ENCODE measurements around the gene RGS6. TPM values are rescaled to one million over a fixed set of nuclear protein-coding genes. Genes with fewer than 3 reads are reported as not detected.

RGS6 gene
- total RNA-seq, 1 donor from 2014 or later: 5.1 TPM

- no peak overlapping the region for H3K27ac Mint-ChIP-seq
- no peak for DNase-seq (ENCODE audit: low spot score, unreplicated experiment)
- peaks cover 21% of the 10 kb centered on the region for H3K9me3 Mint-ChIP-seq (ENCODE audit: low read depth)
- no peaks in the 10 kb centered on the region for H3K27me3 Mint-ChIP-seq
- H3K36me3 Mint-ChIP-seq (ENCODE audit: insufficient read depth): peaks cover 4% of the 10 kb centered on the region
- no peak for TF ChIP-seq CTCF (IDR thresholded peaks at IDR 0.05; ENCODE audit: unreplicated experiment)
- no peaks in the 10 kb centered on the region for H3K4me1 Mint-ChIP-seq (ENCODE audit: low read depth)
- no peak overlapping the region for H3K4me3 Mint-ChIP-seq (ENCODE audit: low read depth)
Measured at GRCh38 chr14:72040528-72040927, 108.3 kb downstream of the RGS6 start.

- peaks cover 9% of the 10 kb centered on the region for H3K9me3 Mint-ChIP-seq (ENCODE audit: low read depth)
- H3K36me3 Mint-ChIP-seq (ENCODE audit: insufficient read depth): peaks cover 4% of the 10 kb centered on the region
- TF ChIP-seq CTCF (IDR thresholded peaks at IDR 0.05; ENCODE audit: unreplicated experiment): no peak
- no peak overlapping the region for H3K4me3 Mint-ChIP-seq (ENCODE audit: low read depth)
- no peaks in the 10 kb centered on the region for H3K4me1 Mint-ChIP-seq (ENCODE audit: low read depth)
- H3K27ac Mint-ChIP-seq: no peak overlapping the region
- no peak for DNase-seq (ENCODE audit: low spot score, unreplicated experiment)
- H3K27me3 Mint-ChIP-seq: no peaks in the 10 kb centered on the region
Measured at GRCh38 chr14:72045271-72045670, 113.0 kb downstream of the RGS6 start.

GRCh38 chr14:72045885-72046284, 113.7 kb downstream of the RGS6 start:
- no peak for TF ChIP-seq CTCF (IDR thresholded peaks at IDR 0.05; ENCODE audit: unreplicated experiment)
- Mint-ChIP-seq H3K9me3 (ENCODE audit: low read depth) (peaks cover 4% of the 10 kb centered on the region), H3K4me1 (ENCODE audit: low read depth) (no peaks in the 10 kb centered on the region), H3K4me3 (ENCODE audit: low read depth) (no peak overlapping the region), H3K36me3 (ENCODE audit: insufficient read depth) (no peaks in the 10 kb centered on the region), H3K27ac (no peak overlapping the region), H3K27me3 (no peaks in the 10 kb centered on the region)
- no peak for DNase-seq (ENCODE audit: low spot score, unreplicated experiment)

- no peak for TF ChIP-seq CTCF (IDR thresholded peaks at IDR 0.05; ENCODE audit: unreplicated experiment)
- Mint-ChIP-seq H3K4me3 (ENCODE audit: low read depth) (no peak overlapping the region), H3K27ac (no peak overlapping the region), H3K4me1 (ENCODE audit: low read depth) (no peaks in the 10 kb centered on the region), H3K36me3 (ENCODE audit: insufficient read depth) (no peaks in the 10 kb centered on the region), H3K27me3 (no peaks in the 10 kb centered on the region), H3K9me3 (ENCODE audit: low read depth) (no peaks in the 10 kb centered on the region)
- DNase-seq (ENCODE audit: low spot score, unreplicated experiment): no peak
Measured at GRCh38 chr14:72049462-72049861, 117.2 kb downstream of the RGS6 start.

- Mint-ChIP-seq H3K9me3 (ENCODE audit: low read depth) (no peaks in the 10 kb centered on the region), H3K36me3 (ENCODE audit: insufficient read depth) (no peaks in the 10 kb centered on the region), H3K27ac (no peak overlapping the region), H3K4me1 (ENCODE audit: low read depth) (no peaks in the 10 kb centered on the region), H3K4me3 (ENCODE audit: low read depth) (no peak overlapping the region), H3K27me3 (no peaks in the 10 kb centered on the region)
- TF ChIP-seq CTCF (IDR thresholded peaks at IDR 0.05; ENCODE audit: unreplicated experiment): no peak
- no peak for DNase-seq (ENCODE audit: low spot score, unreplicated experiment)
Measured at GRCh38 chr14:72052356-72052755, 120.1 kb downstream of the RGS6 start.

Measured in progenitor cell of endocrine pancreas (in vitro differentiated cells).